Measurements from ENCODE around the gene DSG2.

Gene DSG2

DNA sequence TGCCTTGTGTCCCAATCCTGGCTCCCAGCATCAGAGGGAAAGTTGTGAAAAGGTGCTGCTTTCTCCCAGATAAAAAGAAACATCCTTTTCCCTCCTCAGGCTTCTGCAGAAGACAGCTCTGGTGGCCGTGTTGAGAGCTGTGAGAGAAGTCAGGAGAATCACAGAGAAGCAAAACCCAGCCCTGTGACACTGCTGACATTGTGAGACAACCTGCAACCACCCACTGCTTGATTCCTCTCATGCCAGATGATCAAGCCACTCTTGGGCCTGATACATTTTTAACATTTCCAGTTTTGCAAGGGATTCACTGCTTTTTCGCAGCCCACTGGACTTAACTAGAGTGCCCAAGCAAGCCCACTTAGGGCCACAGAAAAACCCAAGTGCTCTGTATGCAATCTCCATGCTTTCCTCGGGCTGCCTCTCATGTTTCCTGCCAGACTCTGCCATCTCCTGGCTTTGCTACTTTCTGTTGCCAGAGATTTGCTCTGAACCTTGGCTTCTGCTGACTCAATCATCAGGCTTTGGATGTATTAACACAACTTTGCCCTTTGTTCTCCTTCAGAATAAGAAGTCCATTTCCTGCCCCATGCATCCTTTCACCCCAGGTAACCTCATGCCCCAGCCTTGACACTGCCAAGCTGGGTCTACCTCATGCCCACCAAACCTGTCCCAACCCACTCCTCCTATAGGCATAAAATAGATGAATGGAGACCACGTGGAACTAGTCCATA lies 68.8 kb downstream of the DSG2 start:
- no peak overlapping the region for H3K4me3 ChIP-seq (ENCODE audit: low read depth, low read length)
- in situ Hi-C loops (cut with HindIII; ENCODE audit: low sequenced_read_pairs), result no loop called here
- no peak for DNase-seq (ENCODE audit: low read depth, low spot score)
- TF ChIP-seq, protein P1, sequence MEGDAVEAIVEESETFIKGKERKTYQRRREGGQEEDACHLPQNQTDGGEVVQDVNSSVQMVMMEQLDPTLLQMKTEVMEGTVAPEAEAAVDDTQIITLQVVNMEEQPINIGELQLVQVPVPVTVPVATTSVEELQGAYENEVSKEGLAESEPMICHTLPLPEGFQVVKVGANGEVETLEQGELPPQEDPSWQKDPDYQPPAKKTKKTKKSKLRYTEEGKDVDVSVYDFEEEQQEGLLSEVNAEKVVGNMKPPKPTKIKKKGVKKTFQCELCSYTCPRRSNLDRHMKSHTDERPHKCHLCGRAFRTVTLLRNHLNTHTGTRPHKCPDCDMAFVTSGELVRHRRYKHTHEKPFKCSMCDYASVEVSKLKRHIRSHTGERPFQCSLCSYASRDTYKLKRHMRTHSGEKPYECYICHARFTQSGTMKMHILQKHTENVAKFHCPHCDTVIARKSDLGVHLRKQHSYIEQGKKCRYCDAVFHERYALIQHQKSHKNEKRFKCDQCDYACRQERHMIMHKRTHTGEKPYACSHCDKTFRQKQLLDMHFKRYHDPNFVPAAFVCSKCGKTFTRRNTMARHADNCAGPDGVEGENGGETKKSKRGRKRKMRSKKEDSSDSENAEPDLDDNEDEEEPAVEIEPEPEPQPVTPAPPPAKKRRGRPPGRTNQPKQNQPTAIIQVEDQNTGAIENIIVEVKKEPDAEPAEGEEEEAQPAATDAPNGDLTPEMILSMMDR (IDR thresholded peaks at IDR 0.05; ENCODE audit: low read depth, low read length), result no peak

DNA sequence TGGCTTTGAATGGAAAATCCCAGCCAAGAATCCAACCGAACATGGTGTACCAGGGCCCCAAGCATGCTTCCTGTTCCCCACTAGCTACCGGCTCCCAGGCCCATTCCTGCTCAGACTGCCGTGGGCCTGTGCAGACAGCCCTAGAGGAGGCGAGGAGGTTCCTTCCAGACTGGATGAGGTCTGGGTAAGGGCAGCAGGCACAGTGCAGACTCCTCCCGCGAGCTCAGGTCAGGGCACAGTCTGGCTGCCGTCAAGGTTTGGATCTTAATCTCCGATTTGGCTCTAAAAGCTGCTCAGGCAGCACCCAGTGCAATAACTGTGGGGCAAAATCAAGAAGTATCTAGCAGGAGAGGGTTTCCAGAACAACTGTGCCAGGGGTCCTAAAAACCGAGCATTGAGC lies 74.4 kb downstream of the DSG2 start:
- no peak overlapping the region for H3K4me3 ChIP-seq (ENCODE audit: low read depth, low read length)
- in situ Hi-C loops (cut with HindIII; ENCODE audit: low sequenced_read_pairs), result no loop called here
- TF ChIP-seq, protein P1 (IDR thresholded peaks at IDR 0.05; ENCODE audit: low read depth, low read length), result no peak
- DNase-seq (ENCODE audit: low read depth, low spot score), result no peak

DNA sequence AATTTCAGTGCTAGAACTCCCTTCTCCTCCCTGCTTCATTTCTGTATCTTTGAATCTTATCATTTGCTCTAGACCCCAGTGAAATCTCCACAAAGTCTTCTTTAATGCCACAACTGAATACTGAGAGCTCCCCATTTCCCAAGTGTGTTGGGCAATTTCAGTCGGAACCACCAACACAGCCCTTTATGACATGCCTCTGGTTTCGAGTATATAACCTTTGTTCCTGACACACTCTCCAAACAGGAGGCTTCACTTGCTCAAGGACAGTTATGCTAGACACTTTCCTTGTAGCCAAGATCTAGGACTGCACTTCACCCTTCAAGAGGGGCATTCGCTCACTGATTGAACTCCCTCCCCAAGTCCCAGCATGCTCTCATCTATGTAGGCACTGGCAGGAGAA lies 75.1 kb downstream of the DSG2 start:
- in situ Hi-C loops (cut with HindIII; ENCODE audit: low sequenced_read_pairs), result no loop called here
- H3K4me3 ChIP-seq (ENCODE audit: low read depth, low read length), result no peak overlapping the region
- TF ChIP-seq, protein P1 (IDR thresholded peaks at IDR 0.05; ENCODE audit: low read depth, low read length), result no peak
- no peak for DNase-seq (ENCODE audit: low read depth, low spot score)

DNA sequence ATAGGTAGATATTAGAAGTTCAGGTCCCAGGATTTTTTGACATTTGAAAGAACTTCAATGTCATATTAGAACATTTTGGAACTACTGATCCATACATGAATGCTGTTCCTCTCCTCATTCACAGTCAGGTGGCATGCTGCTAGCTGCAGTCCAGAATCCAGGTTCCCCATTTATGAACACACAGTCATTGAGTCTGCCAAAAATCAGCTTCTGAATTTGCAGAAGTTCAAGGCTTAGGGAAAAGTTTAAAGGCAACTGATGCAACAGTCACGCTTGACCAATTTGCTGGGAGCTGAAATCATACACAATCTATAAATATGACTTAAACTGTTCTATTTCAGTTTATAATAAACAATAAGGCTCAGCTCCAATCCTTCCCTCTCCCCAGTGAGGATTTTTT lies 76.4 kb downstream of the DSG2 start:
- in situ Hi-C loops (cut with HindIII; ENCODE audit: low sequenced_read_pairs), result no loop called here
- TF ChIP-seq, protein P1 (IDR thresholded peaks at IDR 0.05; ENCODE audit: low read depth, low read length), result no peak
- no peak overlapping the region for H3K4me3 ChIP-seq (ENCODE audit: low read depth, low read length)
- no peak for DNase-seq (ENCODE audit: low read depth, low spot score)

DNA sequence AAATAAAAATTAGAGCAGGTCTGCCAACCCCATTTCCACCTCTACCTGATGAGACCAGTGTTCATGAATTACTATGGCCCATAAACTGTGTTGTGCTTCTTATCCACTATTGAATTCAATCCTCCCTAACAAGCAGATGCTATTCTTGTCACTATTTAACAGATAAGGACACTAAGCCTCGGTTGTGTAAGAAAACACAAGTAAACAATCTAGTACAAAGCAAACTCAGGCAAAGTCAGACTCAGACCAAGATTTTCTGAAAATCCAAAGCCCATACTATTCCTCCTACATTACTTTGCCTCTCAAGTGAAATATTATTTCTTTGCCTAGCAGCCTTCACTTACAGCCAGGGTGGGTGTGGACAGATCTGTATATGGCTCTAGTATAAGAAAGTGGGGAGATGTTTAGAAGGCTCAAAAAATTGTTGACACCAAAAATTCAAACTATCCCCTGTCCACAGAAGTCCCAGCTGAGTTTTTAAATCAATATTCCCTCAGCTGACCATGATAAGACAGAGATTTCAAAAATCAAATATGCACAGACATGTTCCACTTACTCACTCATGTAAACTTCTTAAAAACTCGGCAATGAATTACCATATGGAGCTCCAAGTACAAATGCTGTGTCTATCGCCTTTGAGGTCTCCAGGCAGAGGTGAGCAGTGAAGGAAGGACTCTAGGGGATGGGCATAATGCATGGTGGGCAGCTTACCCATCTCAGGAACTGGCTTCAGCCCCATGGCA lies 77.7 kb downstream of the DSG2 start:
- no peak overlapping the region for H3K4me3 ChIP-seq (ENCODE audit: low read depth, low read length)
- TF ChIP-seq, protein P1 (IDR thresholded peaks at IDR 0.05; ENCODE audit: low read depth, low read length), result no peak
- in situ Hi-C loops (cut with HindIII; ENCODE audit: low sequenced_read_pairs), result no loop called here
- no peak for DNase-seq (ENCODE audit: low read depth, low spot score)

DNA sequence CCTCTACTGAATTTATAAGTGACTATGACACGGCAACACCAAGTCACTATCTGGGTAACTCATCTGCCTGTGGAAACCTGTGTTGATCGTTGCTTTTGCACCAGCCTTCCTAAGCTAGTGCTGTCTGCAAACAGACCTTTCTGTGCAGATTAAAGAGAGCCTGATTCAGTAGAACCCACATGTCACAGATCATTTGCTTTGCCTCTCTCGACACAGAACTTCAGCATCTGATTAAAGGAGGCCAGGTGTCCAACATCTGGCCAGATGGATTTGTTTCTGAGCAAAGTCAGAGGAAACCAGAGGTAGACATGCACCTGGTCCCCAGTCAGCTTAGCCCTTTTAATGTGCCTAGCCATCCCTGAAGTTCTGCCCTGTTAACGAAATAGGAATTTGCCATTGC lies 78.7 kb downstream of the DSG2 start:
- H3K4me3 ChIP-seq (ENCODE audit: low read depth, low read length), result no peak overlapping the region
- TF ChIP-seq, protein P1 (IDR thresholded peaks at IDR 0.05; ENCODE audit: low read depth, low read length), result no peak
- DNase-seq (ENCODE audit: low read depth, low spot score), result no peak
- in situ Hi-C loops (cut with HindIII; ENCODE audit: low sequenced_read_pairs), result no loop called here

All from astrocyte of the spinal cord (primary cell).